ENCODE data around the gene PDGFA.
"Not testable (repeated sequence)": the region's sequence is repeated elsewhere in the genome, so short reads cannot be mapped to it uniquely, and the experiment has no call there.

The PDGFA gene

DNA sequence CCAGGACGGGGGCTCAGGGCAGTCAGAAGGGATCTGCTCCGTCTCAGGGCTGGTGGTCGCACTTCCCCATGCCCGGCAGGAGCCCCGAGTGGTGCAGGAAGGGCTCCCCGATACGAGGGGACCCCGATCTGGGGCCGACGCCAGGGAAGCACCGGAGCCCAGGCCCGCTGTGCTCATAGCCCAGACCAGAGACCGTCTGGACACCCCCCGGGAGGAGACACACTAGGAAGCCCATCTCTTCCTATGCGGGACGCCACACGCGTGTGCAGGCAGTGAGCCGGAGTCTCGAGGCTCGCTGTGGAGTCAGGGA, 39.7 kb upstream of the PDGFA start:
- TF ChIP-seq JUND (IDR thresholded peaks at IDR 0.05; ENCODE audit: low read depth), result no peak
- in situ Hi-C loops (cut with HindIII; ENCODE audit: low pct_unique_long_range_greater_than_20kb, low sequenced_read_pairs), result no loop called here
- DNase-seq (ENCODE audit: low read depth in 1 of 2, low spot score in 1 of 2), result no peak

DNA sequence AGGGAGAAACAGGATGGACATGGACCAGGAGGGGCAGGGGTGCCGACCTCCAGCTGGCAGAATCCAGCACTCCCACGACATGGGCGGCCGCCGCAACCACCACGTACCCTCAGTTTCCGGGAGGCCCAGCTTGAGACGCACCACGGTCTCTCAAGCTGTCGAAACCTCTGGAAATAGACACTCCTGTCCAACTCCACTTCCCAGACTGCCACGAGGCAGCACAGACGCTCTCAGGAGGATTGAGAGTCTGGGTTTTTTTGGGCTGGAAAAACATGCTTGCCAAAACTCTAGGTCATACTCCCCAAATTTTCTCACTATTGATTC, 37.9 kb upstream of the PDGFA start:
- no peak for DNase-seq (ENCODE audit: low read depth in 1 of 2, low spot score in 1 of 2)
- in situ Hi-C loops (cut with HindIII; ENCODE audit: low pct_unique_long_range_greater_than_20kb, low sequenced_read_pairs), result no loop called here
- no peak for TF ChIP-seq JUND (IDR thresholded peaks at IDR 0.05; ENCODE audit: low read depth)

DNA sequence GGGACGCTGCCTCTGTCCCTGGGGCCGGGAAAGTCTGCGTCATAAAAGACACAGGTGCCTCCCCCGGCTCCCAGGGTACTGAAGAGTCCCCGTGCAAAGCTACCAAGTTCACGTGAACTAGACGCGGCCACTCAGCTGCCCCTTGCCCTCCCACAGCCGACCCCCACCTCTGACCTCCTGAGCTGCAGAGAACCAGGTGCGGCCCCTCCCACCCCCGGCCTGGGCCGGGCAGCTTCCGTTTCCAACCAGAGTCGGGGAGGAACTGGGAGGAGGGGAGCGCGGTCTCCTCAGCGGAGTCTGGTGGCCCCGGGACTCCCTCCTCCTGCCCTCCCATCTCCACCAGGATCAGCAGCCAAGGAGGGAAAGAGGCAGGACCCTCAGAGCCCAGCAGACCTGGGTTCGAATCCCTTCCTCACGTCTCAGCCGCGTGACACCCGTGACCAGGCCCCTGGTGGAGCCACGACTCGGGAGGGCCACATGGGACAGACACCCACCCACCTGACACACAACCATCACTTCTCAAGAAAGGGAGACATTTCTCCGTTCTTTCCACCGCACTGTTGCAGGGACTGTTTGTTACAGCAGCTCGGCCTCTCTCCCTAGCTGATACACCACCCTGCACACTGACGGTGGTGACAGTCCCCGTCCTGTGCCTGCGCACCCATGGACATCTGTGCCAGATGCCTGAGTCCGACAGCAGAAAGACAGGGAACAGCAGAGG, 37.4 kb upstream of the PDGFA start:
- TF ChIP-seq JUND (IDR thresholded peaks at IDR 0.05; ENCODE audit: low read depth), result no peak
- no peak for DNase-seq (ENCODE audit: low read depth in 1 of 2, low spot score in 1 of 2)
- in situ Hi-C loops (cut with HindIII; ENCODE audit: low pct_unique_long_range_greater_than_20kb, low sequenced_read_pairs), result no loop called here

DNA sequence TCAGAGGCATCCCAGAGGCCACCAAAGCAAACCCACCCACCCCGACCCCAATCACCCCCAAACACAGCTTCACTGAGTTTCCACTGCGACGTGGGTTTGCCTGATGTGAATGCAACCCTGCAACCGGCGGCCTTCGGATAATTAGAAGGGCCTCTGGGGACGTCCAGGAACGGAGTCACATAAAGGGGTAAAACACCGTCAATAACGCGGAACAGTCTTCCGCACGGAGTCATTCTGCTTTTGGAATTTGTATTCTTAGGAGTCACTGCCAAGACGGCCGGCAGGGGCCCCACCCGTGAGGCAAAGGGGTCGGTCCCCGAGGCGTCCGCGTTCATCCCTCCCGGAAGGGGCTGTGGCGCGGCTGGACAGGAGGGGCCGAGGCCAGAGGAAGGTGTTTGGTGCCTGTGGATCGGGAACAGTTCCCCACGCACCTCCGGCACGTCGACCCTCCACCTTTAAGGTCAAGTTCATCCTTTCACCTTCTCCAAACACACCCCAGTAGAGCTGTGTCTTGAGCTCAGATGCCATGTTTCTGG, 36.7 kb upstream of the PDGFA start:
- in situ Hi-C loops (cut with HindIII; ENCODE audit: low pct_unique_long_range_greater_than_20kb, low sequenced_read_pairs), result no loop called here
- TF ChIP-seq JUND (IDR thresholded peaks at IDR 0.05; ENCODE audit: low read depth), result no peak
- DNase-seq (ENCODE audit: low read depth in 1 of 2, low spot score in 1 of 2), result no peak

DNA sequence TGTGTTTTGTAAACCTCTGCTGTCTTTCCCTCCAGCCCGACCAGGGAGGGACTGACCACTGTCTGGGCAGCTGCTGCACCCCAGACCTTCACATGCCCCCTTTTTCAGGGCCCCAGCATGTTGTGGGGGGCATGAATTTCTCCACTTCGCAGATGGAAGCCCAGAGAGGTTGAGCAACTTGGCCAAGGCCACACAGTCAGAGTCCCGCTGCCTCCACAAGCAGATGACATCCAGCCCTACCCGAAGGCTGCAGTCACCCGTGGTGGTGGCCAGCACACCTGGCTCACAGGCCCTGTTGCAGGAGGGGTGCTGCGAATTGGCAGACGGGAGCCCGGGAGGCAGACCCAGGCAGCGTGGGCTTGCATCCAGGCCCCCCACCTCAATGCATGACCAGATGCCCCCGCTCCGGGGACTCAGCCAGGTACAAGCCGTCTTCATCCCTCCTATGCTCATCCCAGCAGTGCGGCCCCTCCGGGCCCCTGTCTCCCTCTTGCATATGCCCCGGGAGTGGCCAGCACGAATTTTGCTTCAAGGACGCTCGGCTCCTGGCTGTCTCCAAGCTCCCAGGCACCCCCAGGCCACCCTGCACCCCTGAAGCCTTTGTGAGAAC, 36.0 kb upstream of the PDGFA start:
- in situ Hi-C loops (cut with HindIII; ENCODE audit: low pct_unique_long_range_greater_than_20kb, low sequenced_read_pairs), result no loop called here
- no peak for TF ChIP-seq JUND (IDR thresholded peaks at IDR 0.05; ENCODE audit: low read depth)
- no peak for DNase-seq (ENCODE audit: low read depth in 1 of 2, low spot score in 1 of 2)

DNA sequence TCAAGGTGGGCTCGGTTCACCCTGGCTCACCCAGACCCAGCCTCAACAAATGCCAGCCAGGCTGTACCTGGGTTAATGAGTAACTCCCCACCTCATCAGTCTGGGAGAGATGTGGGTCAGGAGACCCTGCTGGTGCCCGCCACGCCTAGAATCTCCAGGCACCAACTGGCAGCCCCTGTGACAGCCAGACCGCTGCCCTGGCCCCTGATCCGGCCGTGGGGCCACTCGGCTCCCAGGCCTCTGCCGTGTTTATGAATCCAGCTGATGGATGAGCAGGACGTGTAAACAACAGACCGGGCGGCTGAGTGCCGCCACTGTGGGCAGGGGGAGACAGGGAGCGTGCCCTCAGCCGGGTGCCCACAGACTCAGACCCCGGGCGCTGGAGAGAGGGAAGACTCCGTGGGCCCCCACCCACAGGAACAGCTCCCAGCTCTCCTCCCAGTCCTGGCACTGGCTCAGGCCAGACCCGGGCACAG, 34.0 kb upstream of the PDGFA start:
- no peak for TF ChIP-seq JUND (IDR thresholded peaks at IDR 0.05; ENCODE audit: low read depth)
- no peak for DNase-seq (ENCODE audit: low read depth in 1 of 2, low spot score in 1 of 2)
- in situ Hi-C loops (cut with HindIII; ENCODE audit: low pct_unique_long_range_greater_than_20kb, low sequenced_read_pairs), result no loop called here

DNA sequence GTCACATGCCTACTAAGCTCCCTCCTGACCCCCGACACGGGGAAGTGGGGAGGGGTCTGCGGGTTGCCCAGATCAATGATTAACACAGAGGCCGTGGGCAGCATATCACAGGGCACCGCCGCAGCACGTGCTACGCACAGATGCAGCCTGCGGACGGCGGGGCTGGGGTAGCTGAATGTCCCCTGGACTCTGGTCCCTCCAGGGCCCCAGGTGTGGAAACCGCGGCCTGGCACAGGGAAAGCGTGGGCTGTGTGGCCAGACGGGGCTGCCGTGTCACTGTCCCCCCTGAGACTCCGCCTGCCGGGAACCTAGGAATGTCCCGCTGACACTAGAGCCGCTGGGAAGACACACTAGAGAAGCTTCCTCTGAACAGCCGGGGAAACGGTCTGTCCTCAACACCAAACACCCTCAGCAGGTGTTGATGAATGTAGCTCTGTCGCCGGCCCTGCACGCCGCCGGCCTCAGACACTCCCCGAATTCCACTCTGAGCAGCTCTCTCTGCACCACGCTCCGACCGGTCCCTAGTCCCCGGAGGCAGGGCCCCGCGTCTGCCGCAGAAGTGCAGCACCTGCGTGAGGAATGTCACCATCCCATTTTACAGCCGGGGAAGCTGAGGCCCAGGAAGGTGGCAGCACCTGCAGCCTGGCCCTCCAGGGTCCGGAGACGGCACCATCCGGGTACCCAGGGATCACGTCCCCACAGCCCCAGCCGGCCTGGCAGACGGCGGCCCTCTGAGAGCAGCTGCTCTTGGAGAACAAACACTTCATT, 33.4 kb upstream of the PDGFA start:
- in situ Hi-C loops (cut with HindIII; ENCODE audit: low pct_unique_long_range_greater_than_20kb, low sequenced_read_pairs), result no loop called here
- DNase-seq (ENCODE audit: low read depth in 1 of 2, low spot score in 1 of 2), result no peak
- no peak for TF ChIP-seq JUND (IDR thresholded peaks at IDR 0.05; ENCODE audit: low read depth)

DNA sequence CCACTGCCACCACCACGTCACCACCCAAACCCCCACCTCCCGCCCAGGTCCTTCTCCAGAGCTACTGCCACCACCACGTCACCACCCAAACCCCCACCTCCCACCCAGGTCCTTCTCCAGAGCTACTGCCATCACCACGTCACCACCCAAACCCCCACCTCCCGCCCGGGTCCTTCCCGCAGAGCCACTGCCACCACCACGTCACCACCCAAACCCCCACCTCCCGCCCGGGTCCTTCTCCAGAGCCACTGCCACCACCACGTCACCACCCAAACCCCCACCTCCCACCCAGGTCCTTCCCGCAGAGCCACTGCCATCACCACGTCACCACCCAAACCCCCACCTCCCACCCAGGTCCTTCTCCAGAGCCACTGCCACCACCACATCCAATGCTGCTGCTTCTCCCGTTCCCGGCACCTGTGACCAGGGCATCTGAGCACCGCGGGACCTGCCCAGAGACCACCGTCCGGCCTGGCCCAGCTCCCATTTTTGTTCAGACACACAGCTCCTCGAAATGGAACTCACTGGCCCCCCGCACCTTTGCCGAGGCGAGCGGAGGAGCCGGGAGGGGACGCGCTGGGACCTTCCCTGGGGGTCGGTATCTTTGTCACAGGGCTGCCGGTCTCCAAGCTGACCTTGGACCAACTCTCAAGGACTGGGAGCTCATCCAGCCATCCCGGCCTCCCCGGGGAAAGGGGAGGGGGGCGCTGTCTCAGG, 32.7 kb upstream of the PDGFA start:
- in situ Hi-C loops (cut with HindIII; ENCODE audit: low pct_unique_long_range_greater_than_20kb, low sequenced_read_pairs), result not testable (repeated sequence)

DNA sequence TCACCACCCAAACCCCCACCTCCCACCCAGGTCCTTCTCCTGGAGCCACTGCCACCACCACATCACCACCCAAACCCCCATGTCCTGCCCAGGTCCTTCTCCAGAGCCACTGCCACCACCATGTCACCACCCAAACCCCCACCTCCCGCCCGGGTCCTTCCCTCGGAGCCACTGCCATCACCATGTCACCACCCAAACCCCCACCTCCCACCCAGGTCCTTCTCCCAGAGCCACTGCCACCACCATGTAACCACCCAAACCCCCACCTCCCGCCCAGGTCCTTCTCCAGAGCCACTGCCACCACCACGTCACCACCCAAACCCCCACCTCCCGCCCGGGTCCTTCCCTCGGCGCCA, 31.9 kb upstream of the PDGFA start:
- DNase-seq (ENCODE audit: low read depth in 1 of 2, low spot score in 1 of 2); in situ Hi-C loops (cut with HindIII; ENCODE audit: low pct_unique_long_range_greater_than_20kb, low sequenced_read_pairs): not testable (repeated sequence)

More for the DNA sequence above, 32.7 kb upstream of the PDGFA start:
- DNase-seq (ENCODE audit: low read depth in 1 of 2, low spot score in 1 of 2), result not testable (repeated sequence)

DNA sequence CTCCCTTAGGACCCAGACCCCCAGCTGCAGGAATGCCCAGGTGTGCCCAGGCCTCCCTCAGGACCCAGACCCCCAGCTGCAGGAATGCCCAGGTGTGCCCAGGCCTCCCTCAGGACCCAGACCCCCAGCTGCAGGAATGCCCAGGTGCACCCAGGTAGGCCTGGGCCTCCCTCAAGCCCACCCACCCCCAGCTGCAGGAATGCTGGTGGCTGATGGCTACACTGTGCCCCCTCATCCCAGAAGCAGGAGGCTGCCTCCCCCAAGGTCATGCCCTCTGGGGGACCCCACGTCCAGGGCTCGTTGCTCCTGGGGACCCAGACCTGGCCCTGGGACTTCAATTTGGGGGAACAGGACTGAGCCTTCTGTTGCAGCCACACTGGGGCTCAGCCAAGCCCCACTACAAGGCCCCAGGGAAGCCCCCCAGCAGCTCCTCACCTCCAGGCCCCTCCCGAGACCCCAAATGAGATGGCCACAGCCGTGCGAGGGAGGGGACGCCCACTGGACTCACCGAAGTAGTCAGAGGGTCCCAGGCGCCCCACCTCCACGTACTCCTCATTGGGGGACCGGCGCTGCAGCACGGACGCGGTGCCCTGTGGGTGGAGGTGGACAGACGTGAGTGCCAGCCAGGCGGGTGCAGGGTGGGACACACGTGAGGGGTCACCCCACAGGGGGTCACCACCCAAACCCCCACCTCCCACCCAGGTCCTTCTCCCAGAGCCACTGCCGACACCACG, 31.4 kb upstream of the PDGFA start:
- TF ChIP-seq JUND (IDR thresholded peaks at IDR 0.05; ENCODE audit: low read depth), result no peak
- in situ Hi-C loops (cut with HindIII; ENCODE audit: low pct_unique_long_range_greater_than_20kb, low sequenced_read_pairs), result no loop called here
- no peak for DNase-seq (ENCODE audit: low read depth in 1 of 2, low spot score in 1 of 2)

DNA sequence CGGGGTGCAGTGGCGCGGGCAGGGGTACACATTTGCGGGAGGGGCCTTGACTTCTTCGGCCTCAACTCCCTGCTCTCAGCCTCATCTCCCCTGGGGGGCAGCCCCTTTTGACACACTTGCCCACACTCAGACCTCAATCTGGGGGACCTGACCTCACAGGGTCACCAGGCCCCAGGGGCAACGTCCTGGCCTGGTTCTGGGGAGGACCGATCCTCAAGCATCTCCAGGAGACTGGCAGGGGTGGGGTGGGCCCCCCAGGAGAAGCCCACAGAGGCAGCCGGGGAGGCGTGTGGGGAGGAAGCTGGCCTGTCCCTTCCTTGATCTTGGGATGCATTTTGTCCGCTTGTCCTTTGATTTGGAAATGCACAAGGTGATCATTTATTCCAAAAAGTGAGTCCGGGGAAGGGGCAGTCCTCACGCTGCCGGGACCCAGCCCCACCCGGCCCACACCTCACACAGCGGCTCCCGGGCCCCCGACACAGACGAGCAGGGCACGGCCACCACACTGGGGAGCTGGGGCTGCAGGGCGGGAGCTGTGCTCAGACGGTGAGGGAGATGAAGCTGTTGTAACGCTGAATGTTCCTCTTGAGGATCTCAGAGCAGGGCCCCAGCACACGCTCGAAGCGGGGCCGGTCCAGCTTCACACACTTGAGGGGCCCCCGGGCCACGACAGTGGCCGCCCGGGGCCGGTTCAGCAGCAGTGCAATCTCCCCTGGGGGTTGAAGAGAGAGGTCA, 30.4 kb upstream of the PDGFA start:
- TF ChIP-seq JUND (IDR thresholded peaks at IDR 0.05; ENCODE audit: low read depth), result no peak
- in situ Hi-C loops (cut with HindIII; ENCODE audit: low pct_unique_long_range_greater_than_20kb, low sequenced_read_pairs), result no loop called here
- no peak for DNase-seq (ENCODE audit: low read depth in 1 of 2, low spot score in 1 of 2)
